DMS 273 treated with DMSO at 0.1 percent for 48 hours (cell line): ENCODE results near the gene CORO2B.
"Not testable (repeated sequence)": the region's sequence is repeated elsewhere in the genome, so short reads cannot be mapped to it uniquely, and the experiment has no call there.

ENCODE experiments used
- DNase-seq: peaks from one replicate; lab custom pipeline; 2025; lab: John Stamatoyannopoulos, UW

Gene CORO2B

DNA sequence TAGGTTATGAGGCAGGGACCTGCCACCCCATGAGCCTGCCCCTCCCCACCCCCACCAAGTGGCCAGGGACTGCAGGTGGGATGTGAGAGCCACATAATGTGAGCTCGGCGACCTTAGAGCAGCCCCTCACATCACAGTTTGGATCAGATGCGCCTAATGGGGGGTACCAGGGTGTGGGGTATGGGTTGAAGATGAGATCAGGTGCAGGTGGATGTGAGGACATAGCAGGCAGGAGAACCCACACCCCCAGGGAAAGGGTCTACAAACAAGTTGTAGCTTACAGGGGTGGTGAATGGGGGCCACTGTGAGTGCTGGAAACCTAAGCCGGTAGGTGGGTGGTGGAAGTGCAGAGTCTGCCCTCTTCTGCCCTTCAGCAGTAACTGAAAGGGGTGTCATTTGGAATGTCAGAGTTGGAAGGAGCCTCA, 94.0 kb downstream of the CORO2B start:
- no peak for DNase-seq

DNA sequence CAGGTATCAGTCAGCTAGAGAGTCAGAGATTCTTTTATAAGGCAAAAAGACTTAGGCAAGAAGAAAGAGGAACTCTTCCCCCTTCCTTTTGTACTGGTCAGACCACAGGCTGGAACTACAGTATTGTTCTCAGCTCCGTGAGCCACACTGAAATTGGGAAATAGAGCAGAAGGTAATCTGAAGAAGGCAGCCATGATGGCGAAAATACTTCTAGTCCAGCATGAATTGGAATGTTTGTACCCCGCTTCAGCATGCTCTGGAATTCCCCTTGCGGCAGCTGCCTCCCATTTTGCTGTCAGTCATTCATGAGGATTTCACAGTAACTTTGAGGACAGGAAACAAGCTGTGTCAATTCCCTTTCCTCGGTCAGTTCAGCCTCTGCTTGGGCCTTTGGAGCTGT, 96.2 kb downstream of the CORO2B start:
- no peak for DNase-seq

DNA sequence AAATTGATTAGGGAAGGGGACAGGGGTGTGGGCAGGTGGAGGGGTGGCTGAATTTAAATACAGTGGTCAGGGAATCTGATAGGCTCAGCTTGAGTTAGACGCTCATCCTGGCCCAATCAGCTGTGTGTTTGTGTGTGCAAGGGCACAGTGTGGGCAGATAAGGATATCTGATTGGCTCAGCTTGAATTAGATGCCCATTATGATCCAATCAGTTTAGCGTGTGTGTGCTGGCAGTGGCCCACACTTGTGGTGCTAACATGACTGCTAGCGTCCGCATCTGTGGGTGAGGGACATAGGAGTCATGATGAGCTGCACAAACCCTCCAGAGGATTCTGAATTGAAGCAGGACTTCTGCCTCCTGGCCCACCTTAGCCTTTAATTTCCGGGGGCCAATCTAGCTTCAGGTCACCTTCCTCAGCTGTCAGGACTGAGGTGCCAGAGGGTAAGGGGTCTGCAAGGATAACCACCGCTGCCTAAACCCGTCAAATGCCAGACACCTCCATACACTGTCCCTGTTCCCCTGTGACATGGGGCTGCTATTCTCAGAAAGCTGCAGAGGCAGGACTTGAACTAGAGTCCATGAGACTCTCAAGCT, 97.3 kb downstream of the CORO2B start:
- no peak for DNase-seq

DNA sequence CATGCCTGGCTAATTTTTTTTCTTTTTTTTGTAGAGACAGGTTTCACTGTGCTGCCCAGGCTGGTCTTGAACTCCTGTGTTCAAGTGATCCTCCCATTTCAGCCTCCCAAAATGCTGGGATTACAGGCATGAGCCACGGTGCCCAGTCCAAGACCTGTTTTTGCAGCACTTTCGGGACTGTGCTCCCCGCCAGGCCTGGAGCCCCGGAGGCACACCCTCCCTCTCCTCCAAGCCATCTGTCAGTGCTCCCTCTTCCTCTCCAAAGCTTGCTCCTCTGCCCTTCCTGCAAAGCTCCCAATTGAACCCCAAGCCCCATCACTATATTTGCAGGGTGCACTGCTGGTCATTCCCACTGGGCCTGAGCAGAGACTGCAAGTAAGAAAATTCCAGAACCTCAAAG, 98.1 kb downstream of the CORO2B start:
- DNase-seq, result no peak

DNA sequence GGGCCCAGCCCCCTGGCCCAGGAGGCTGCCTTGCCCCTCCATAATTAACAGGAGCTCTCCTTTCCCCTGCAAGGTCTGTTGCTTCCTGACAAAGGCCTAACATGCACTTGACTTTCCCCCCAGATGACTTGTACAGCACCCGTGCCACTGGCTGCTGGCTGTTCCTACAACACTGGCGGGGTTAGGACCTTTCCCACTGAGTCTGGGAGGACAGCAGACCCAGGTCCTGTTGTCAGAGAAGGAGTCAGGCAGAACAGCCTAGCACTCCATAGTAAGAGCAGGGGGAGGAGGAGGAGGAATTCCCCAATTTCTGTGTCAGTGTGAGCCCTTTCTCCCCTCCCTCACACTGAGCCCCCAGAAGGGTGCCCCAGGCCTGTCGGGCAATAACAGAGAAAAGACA, 99.2 kb downstream of the CORO2B start:
- DNase-seq, result no peak

DNA sequence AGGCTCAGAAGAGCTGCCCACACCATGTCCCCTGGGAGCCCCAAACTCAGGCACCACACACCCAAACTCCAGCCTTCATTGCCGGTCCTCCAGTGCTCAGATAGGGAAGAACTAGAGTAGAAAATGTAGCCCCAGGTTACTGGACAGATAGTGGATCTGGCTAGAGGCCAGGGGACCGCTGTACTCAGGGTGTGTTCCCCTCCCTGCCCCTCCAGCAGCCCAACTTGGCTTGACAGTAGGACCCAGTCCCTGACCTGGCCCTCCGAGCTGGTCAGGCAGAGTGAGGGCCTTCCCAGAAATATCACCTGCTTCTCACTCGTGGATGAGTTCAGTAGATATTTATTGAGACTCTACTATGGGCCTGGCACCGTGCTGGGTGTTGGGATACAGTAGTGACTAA, 100.0 kb downstream of the CORO2B start:
- no peak for DNase-seq

DNA sequence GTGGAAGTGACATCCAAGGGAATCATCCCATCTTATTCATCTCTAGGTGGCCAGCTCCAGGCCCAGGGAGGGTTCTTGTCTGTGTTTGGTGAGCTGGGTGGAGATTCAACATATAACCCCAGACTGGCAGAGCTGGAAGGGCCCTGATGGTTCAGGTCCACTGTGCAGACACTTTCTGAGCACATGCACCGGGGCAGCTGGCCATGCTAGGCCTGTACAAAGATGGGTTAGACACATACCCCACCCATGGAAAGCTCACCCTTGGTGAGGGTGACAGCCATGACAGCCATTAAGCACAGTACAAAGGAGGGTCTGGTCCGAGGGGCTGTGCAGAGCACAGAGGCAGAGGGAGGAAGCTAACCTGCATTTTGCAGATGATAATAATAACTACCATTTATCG, 100.4 kb downstream of the CORO2B start:
- DNase-seq, result no peak

DNA sequence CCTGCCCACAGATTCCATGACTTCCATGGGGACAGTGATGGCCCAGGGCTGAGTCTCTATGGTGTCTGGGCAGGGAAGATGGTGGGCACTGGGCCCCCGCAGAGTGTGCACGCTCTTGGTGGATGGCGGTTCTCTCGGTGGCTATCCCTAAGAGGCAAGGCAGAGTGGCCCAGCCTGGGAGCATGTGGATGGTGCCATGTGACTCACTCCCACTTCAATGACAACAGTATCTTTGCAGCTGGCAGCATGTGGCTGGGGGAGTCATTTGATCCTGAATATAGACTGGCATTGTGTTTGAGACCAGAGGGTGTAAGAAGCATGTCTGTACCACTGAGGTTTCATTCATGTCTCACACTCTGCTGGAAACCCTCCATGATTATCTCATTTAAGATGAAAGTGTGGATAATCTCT, 101.2 kb downstream of the CORO2B start:
- DNase-seq, result no peak

DNA sequence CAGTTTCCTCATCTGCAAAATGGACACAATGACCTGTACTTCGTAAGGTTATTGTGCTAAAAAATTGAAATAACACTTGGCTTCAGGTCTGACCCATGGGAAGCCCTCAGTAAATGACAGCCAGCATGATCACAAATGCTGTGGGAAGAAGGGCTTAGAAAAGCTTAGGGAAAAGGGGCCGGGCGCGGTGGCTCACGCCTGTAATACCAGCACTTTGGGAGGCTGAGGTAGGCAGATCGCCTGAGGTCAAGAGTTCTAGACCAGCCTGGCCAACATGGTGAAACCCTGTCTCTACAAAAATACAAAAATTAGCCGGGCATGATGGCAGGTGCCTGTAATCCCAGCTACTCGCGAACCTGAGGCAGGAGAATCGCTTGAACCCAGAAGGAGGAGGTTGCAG, 102.0 kb downstream of the CORO2B start:
- not testable (repeated sequence) for DNase-seq

DNA sequence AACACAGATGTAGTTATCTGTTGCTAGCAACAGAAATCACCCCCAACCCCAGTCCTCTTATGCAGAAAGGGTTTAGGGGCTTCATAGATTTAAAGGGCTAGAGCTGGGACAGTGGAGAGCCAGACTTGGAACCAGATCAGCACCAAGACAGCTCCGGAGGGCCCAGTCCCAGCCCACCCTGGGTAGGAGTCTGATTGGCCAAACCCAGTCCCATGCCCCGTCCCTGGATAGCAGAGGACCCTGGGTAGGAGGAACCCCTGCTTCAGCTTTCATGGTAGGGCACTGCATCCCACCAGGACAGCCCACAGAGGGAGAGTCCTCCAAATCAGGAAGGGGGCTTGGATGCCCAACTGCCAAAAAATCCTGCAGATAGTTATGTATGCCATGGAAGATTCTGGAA, 103.0 kb downstream of the CORO2B start:
- no peak for DNase-seq

DNA sequence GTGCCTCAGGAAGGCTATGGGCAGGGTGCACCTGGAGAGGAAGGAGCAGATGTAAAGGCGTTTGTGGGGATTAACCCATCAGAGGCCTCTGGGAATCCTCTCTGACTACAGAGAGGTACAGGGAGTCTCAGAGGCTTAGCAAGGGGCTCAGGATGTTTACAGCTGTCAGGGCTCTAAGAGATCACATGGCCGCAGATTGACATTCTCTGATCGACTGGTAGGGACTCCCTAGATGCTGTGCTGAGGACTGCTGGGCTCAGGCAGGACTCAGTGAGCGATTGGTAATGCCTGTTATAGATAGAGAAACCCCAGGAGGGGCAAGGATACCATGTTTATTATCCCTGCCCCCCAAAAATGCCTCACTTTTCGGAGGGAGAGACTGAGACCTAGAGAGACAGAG, 103.5 kb downstream of the CORO2B start:
- no peak for DNase-seq

DNA sequence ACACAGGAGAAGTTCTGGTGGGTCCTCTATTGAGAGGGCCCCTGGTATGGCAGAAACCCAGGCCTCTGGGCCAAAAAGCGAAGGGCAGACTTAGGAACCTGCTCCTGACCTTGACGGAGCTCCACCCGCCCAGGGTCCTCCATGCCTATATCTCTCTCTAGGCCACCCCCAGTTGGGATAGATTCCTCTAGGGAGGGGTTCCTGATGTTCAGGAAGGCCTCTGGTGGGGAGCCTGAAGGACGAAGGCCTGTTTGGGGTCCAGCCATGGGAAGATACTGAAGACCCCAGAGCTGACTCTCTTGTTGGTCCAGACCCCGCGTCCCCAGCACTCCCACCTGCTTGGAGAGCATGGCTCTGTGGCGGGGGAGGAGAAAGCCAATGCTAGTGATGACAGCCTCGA, 104.2 kb downstream of the CORO2B start:
- no peak for DNase-seq

DNA sequence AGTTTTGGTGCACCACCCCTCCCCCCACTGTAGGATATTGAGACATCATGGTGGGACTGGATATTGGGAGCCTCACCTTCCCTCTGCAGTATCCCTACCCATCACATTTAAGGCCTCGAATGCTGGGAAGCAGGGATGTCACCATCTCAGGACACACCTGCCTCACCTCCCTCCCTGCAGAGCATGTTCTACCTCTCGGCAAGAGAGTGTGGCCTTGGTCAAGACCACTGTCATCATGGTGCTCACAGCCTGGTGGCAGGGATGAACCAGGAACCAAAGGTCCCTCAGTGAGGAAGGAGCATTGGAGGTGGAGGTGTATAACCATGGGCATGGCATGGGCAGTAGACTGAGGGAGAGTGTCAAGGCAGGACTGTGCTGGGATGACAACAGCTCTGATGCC, 104.8 kb downstream of the CORO2B start:
- DNase-seq, result no peak

DNA sequence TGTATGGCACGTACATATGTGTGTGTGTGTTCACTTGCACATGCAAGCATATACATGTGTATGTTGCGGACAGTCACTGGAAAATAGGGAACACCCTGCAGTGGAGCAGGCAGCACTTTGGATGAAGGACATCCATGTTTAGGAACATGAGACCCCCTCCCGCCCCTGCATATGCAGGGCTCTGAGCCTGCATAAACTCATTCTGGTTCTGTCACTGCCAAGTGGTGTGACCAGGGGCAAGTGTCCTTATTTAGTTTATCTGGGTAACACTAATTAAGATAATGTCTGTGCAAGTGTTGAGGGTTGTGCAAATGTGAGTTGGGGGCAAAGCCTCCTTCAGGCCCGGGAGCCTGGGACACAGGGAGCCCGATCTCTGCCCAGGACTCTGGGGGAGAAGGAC, 105.7 kb downstream of the CORO2B start:
- no peak for DNase-seq

DNA sequence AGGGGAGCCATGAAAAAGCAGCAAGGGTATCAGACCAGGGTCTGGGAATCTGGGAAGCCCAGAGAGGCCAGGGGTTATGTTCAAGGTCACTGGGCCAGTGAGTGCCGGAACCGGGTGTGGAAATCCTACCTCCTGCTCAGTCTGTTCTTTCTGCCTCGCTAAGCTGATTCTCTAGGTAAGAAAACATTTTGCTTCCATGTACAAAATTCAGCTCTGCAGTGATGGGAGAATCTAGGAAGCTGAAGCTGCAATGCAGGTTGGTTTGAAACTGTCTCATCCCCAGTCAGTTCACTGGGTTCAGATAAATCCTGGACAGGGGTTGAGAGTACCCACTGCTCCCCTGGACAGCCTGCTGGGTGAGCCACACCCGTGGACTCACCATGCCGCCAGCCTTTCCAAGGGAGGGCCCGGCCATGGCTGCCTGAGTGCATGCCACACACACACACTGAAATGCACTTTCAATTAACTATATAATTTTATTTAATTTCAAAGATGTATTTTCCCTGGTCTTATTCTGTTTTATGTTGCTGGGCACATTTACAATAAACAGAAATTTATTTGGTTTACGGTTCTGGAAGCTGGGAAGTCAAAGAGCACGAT, 108.4 kb downstream of the CORO2B start:
- DNase-seq, result no peak

DNA sequence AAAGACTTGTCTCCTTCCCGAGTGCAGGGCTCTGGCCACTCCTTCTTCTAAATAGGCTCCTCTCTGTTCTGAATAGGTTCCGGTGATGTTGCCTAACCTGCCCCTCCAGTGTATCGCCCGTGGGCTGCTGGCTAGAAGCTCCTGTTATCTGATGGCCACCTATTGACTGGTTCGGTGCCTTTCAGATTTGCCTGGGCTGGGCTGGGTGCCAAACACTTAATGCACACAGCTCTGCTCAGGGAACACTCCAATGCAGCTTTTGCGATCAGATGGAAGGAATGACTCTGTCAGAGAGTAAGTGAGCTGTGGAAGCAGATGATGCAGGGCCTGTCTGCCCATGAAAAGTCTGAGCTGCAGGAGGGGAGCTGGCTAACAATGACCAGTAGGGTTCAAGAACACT, 112.9 kb downstream of the CORO2B start:
- no peak for DNase-seq

DNA sequence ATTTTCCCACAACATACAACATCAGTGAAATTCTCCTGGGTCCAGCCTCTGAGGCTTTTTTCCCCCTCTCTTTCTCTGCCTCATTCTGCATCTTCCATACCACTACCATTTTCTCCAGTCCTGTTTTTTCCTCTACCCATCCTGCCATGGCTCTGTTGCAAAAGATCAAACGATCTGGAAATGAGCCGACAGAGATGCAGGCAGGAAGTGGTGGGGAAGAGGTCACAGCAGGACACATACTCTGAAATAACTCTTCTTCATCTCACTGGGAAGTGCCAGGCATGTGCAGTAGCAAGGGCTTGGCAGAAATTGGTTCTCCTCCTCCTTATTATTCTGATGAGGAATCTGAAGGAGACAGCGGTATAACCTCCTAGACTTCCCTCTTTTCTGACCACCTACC, 114.3 kb downstream of the CORO2B start:
- DNase-seq, result no peak

DNA sequence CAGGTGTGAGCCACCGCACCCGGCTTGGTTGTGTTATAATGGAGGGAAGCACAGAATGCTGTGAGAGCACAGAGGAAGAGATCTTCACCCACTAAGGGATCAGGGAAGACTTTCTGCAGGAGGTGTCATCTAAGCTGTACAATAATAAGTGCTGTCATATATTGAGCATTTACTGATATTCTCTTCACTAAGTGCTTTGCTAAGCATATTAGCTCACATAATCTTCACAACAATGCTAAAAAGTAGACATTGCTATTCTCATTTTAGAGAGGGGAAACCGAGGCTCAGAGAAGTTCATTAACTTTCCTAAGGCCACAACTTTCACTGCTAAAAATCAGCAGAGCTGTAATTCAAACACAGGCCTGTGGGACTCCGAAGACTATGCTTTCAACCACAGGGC, 115.3 kb downstream of the CORO2B start:
- no peak for DNase-seq

DNA sequence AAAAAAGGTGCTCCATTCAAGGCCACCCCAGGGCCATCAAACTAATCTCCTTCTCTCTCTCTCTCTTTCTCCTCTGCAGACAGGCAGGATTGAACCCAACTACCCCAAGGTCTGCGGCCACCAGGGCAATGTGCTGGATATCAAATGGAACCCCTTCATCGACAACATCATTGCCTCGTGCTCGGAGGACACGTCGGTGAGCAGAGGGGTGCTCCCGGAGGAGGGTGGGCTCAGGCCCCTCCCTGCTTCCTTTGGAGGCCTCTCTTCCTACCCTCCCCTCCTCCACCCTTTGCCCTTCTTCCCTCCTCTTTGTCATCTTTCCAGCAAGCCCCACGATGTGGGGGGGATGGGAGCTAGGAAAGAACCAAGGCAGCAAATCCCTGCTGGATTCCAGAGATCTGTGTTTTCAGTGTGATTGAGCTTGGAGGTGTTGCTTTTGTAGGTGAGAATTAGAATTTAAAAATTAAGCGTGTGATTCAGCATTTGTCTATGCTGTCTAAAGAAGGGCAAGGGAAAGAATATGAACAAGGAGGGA, 116.3 kb downstream of the CORO2B start:
- DNase-seq, result no peak

DNA sequence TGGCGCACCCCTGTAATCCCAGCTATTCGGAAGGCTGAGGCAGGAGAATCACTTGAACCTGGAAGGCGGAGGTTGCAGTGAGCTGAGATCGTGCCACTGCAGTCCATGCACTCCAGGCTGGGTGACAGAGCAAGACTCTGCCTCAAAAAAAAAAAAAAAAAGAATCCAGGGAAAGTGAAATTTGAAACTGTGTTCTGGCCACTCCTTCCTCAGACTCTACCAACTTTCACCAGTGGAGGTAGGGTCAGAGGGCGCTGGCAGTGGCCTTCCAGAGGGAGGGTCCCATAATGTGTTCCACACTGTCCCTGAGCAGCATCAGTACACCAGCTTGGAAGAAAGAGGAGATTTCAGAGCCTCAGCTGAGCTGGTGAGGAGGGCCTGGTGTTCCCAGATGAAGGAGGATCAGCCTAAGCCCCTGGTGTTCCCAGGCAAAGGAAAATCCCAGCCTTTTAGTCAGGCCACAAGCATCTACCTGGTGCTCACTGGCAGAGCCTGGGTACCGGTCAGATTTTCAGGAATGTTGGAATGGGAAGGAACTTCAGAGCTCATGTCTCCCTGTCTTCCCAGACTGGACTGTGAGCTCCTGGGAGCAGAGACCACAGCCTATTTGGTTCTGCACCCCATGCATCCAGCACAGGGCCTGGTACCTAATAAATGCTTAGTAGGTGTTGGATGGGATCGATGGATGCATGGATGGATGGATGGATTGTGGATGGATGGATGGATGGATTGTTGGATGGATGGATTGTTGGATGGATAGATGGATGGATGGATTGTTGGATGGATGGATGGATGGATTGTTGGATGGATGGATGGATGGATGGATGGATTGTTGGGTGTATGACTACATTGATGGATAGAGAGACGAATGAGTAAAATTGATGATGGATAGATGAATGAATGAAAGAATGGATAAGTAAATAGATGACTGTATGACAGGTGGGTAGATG, 117.9 kb downstream of the CORO2B start:
- DNase-seq, result no peak

DNA sequence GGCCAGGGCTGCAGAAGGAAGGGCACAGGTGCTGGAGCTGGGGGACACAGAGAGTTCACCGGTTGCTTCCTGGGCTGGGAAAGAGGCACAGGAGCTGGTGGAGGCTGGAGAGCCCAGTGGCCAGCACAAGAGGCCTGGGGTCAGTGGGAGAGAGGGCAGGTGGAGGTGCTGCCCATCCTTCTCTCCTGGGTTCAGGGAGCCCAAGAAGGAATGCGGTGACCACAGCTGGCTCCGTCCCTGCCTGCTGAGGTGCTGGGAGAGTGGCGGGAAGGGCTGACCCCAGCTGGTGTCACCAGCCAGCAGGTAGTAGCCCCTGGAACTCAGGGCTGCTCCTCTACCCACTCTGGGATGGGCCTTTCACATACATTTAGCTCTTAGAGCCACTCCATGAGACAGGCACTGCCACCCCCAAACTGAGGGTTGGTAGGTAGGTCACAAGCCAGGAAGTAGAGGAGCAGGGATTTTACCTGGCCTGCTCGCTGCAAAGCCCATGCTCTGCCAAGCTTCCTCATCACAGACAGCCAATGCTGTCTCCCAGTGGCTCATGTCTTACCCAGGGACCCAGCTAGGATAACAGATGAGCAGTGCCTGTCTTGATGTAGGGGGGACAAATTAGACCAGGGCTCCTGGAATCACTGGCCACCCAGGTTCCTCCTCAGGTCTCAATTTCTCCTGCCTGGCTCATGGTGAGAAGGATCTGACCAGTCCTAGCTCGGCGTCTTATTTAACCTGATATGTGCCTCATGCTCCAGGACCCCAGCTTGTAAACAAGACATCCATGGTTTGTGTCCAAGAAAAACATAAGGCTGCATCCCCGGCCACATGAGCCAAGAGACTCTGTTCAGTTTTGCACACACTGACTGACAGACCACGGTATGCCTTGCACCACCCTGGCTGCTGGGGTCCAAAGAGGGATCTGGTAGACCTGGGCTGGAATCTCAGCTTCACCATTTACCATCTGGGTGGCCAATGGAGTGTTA, 119.2 kb downstream of the CORO2B start:
- no peak for DNase-seq

DNA sequence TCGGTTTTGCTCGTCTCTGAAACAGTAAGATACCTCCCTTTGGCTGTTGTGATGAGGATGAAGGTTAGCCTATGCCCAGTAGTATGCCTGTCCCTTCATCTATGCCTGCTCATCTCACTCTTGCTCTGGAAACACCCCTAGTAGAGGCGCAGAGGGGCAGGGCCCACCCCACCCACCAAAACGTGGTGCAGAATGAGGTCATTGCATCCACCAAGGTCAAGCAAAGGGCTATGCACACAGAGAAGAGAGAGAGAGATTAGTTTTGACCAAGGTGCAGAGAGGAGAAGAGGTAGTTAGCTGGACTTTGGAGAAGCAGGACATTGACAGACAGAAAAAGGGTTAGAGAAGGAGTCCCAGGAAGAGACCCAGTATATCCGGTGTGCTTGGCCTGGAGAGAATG, 119.9 kb downstream of the CORO2B start:
- no peak for DNase-seq
